SK-N-SH treated with all-trans-retinoic acid at 6 μM for 48 hours (cell line): ENCODE results near the gene GOLGA6L7.
"Not testable (repeated sequence)": the region's sequence is repeated elsewhere in the genome, so short reads cannot be mapped to it uniquely, and the experiment has no call there.

Experiments used
- ATAC-seq: fragments of 200-7000 bp; cut with Tn5 transposase; 3 replicates; pipeline ENCODE4 v1.9.1; 2020; ENCODE audit warnings: mild to moderate bottlenecking, moderate library complexity
- ARNTL ChIP-seq: fragments of 450-650 bp; formaldehyde crosslinking; IDR thresholded peaks from 2 replicates; pipeline ENCODE4 v1.5.0; 2020; ENCODE audit warnings: low read depth, mild to moderate bottlenecking, moderate library complexity, borderline replicate concordance
- CREB5 ChIP-seq: fragments of 250-450 bp; sonication (Bioruptor Pico); IDR thresholded peaks from 2 replicates; pipeline ENCODE4 v1.5.1; 2020; ENCODE audit warnings: low read depth, mild to moderate bottlenecking, moderate library complexity
- CSDC2 ChIP-seq: fragments of 250-450 bp; sonication (Bioruptor Pico); IDR thresholded peaks from 2 replicates; pipeline ENCODE4 v1.5.0; 2020; ENCODE audit warnings: mild to moderate bottlenecking, moderate library complexity
- CSRNP3 ChIP-seq: fragments of 250-450 bp; sonication (Bioruptor Pico); IDR thresholded peaks from 2 replicates; pipeline ENCODE4 v1.5.1; 2021; ENCODE audit warnings: mild to moderate bottlenecking, moderate library complexity
- ESRRG ChIP-seq: fragments of 250-450 bp; sonication (Bioruptor Pico); IDR thresholded peaks from 2 replicates; pipeline ENCODE4 v1.6.1; 2021; ENCODE audit warnings: mild to moderate bottlenecking
- GLIS3 ChIP-seq: fragments of 250-450 bp; sonication (Bioruptor Pico); IDR thresholded peaks from 2 replicates; pipeline ENCODE4 v1.5.0; 2020; ENCODE audit warnings: mild to moderate bottlenecking, moderate library complexity
- OSR1 ChIP-seq: fragments of 250-450 bp; sonication (Bioruptor Pico); IDR thresholded peaks from 2 replicates; pipeline ENCODE4 v1.8.0; 2022; ENCODE audit warnings: moderate library complexity, mild to moderate bottlenecking, inconsistent platforms
- POU6F1 ChIP-seq: fragments of 250-450 bp; sonication (Bioruptor Pico); IDR thresholded peaks from 2 replicates; pipeline ENCODE4 v1.8.0; 2021; ENCODE audit warnings: low read depth, mild to moderate bottlenecking, moderate library complexity, borderline replicate concordance
- PPARA ChIP-seq: fragments of 250-450 bp; sonication (Bioruptor Pico); IDR thresholded peaks from 2 replicates; pipeline ENCODE4 v1.5.0; 2020; ENCODE audit warnings: mild to moderate bottlenecking, borderline replicate concordance
- TCF4 ChIP-seq: fragments of 250-450 bp; sonication (Bioruptor Pico); IDR thresholded peaks from 2 replicates; pipeline ENCODE4 v1.8.0; 2021; ENCODE audit warnings: mild to moderate bottlenecking, moderate library complexity, borderline replicate concordance
- ZC3H10 ChIP-seq: fragments of 250-450 bp; sonication (Bioruptor Pico); IDR thresholded peaks from 2 replicates; pipeline ENCODE4 v1.5.1; 2021; ENCODE audit warnings: mild to moderate bottlenecking, moderate library complexity
- ZFP3 ChIP-seq: fragments of 250-450 bp; sonication (Bioruptor Pico); IDR thresholded peaks from 2 replicates; pipeline ENCODE4 v1.5.0; 2020; ENCODE audit warnings: mild to moderate bottlenecking, moderate library complexity
- ZFP30 ChIP-seq: fragments of 450-650 bp; formaldehyde crosslinking; IDR thresholded peaks from 2 replicates; pipeline ENCODE4 v1.5.0; 2022; ENCODE audit warnings: mild to moderate bottlenecking, moderate library complexity
- ZNF565 ChIP-seq: fragments of 450-650 bp; formaldehyde crosslinking; conservative IDR thresholded peaks from 2 replicates; pipeline ENCODE4 v1.5.0; 2020; ENCODE audit warnings: low read depth, mild to moderate bottlenecking, moderate library complexity
- ZNF8 ChIP-seq: fragments of 450-650 bp; formaldehyde crosslinking; IDR thresholded peaks from 2 replicates; pipeline ENCODE4 v1.5.0; 2020; ENCODE audit warnings: mild to moderate bottlenecking, moderate library complexity
- TF ChIP-seq, protein P1 (sequence below): fragments of 250-450 bp; sonication (Bioruptor Pico); IDR thresholded peaks from 2 replicates; pipeline ENCODE4 v1.8.0; 2020; ENCODE audit warnings: mild to moderate bottlenecking, moderate library complexity, borderline replicate concordance
- TF ChIP-seq, protein P2 (sequence below): fragments of 250-450 bp; sonication (Bioruptor Pico); IDR thresholded peaks from 2 replicates; pipeline ENCODE4 v1.5.0; 2020; ENCODE audit warnings: mild to moderate bottlenecking, moderate library complexity

Gene GOLGA6L7

GRCh38 chr15:28868744-28869345, 20.4 kb upstream of the GOLGA6L7 start:
- no peak for ATAC-seq
- TF ChIP-seq ZFP3 (no peak), ZNF8 (CRISPR knock-in tag) (no peak), PPARA (no peak), ZFP30 (CRISPR knock-in tag) (no peak), CSRNP3 (CRISPR knock-in tag) (no peak), CSDC2 (CRISPR knock-in tag) (no peak), OSR1 (no peak), TCF4 (CRISPR knock-in tag) (no peak), ARNTL (CRISPR knock-in tag) (no peak), ZC3H10 (CRISPR knock-in tag) (no peak), CREB5 (CRISPR knock-in tag) (no peak), GLIS3 (no peak), POU6F1 (CRISPR knock-in tag) (no peak), ESRRG (CRISPR knock-in tag) (no peak)
- TF ChIP-seq, protein P1, sequence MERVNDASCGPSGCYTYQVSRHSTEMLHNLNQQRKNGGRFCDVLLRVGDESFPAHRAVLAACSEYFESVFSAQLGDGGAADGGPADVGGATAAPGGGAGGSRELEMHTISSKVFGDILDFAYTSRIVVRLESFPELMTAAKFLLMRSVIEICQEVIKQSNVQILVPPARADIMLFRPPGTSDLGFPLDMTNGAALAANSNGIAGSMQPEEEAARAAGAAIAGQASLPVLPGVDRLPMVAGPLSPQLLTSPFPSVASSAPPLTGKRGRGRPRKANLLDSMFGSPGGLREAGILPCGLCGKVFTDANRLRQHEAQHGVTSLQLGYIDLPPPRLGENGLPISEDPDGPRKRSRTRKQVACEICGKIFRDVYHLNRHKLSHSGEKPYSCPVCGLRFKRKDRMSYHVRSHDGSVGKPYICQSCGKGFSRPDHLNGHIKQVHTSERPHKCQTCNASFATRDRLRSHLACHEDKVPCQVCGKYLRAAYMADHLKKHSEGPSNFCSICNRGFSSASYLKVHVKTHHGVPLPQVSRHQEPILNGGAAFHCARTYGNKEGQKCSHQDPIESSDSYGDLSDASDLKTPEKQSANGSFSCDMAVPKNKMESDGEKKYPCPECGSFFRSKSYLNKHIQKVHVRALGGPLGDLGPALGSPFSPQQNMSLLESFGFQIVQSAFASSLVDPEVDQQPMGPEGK (CRISPR knock-in tag) = no peak
- TF ChIP-seq, protein P2, sequence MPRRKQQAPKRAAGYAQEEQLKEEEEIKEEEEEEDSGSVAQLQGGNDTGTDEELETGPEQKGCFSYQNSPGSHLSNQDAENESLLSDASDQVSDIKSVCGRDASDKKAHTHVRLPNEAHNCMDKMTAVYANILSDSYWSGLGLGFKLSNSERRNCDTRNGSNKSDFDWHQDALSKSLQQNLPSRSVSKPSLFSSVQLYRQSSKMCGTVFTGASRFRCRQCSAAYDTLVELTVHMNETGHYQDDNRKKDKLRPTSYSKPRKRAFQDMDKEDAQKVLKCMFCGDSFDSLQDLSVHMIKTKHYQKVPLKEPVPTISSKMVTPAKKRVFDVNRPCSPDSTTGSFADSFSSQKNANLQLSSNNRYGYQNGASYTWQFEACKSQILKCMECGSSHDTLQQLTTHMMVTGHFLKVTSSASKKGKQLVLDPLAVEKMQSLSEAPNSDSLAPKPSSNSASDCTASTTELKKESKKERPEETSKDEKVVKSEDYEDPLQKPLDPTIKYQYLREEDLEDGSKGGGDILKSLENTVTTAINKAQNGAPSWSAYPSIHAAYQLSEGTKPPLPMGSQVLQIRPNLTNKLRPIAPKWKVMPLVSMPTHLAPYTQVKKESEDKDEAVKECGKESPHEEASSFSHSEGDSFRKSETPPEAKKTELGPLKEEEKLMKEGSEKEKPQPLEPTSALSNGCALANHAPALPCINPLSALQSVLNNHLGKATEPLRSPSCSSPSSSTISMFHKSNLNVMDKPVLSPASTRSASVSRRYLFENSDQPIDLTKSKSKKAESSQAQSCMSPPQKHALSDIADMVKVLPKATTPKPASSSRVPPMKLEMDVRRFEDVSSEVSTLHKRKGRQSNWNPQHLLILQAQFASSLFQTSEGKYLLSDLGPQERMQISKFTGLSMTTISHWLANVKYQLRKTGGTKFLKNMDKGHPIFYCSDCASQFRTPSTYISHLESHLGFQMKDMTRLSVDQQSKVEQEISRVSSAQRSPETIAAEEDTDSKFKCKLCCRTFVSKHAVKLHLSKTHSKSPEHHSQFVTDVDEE (CRISPR knock-in tag) = no peak

DNA sequence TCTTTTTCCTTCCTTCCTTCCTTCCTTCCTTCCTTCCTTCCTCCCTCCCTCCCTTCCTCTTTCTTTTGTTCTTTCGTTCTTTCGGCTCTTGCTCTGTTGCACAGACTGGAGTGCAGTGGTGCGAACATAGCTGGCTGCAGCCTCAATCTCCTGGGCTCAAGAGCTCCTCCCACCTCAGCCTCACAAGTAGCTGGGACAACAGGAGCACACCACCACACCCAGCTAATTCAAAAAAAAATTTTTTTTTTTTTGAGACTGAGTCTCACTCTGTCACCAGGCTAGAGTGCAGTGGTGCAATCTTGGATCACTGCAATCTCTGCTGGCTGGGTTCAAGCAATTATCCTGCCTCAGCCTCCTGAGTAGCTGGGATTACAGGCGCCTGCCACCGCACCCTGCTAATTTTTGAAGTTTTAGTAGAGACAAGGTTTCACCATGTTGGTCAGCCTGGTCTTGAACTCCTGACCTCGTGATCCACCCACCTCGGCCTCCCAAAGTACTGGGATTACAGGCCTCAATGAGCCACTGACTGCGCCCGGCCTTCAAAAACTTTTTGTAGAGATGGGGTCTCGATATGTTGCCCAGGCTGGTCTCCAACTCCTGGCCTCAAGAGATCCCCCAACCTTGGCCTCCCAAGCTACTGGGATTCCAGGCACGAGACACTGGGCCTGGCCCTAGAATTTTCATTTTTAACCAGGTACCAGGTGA, 13.3 kb upstream of the GOLGA6L7 start:
- not testable (repeated sequence) for ATAC-seq

GRCh38 chr15:28861031-28861534, 12.6 kb upstream of the GOLGA6L7 start:
- no peak for ATAC-seq
- no peak for TF ChIP-seq ZNF565 (CRISPR knock-in tag)
- TF ChIP-seq ZC3H10 (CRISPR knock-in tag) = no peak
- TF ChIP-seq ESRRG (CRISPR knock-in tag) = no peak
- TF ChIP-seq, all 23 proteins: peak for 0

GRCh38 chr15:28854578-28854977, 6.1 kb upstream of the GOLGA6L7 start:
- ATAC-seq = not testable (repeated sequence)

DNA sequence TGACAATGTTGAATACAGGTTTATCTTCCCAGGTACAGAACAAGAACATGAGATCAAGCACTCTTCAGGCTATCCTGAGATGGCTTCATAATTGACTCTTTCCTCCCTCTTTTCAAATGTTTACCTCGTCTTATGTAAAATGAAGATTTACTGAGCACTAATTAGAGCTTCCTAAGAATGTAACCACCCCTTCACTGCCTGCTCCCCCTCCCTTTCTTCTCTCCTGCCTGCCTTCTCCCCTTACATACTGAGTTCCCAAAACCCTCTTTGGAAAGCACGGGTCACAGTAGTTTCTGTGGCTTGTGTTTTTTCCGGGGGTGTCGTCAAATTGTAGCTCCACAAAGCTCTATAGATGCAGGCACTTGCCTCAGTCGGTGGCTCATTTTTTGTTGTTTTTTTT, 5.2 kb upstream of the GOLGA6L7 start:
- not testable (repeated sequence) for ATAC-seq

- ATAC-seq = not testable (repeated sequence)
Measured at GRCh38 chr15:28849766-28850165, 1.3 kb upstream of the GOLGA6L7 start.

GRCh38 chr15:28849271-28849670, 827 bp upstream of the GOLGA6L7 start:
- not testable (repeated sequence) for ATAC-seq

- ATAC-seq = not testable (repeated sequence)
Measured at GRCh38 chr15:28847959-28848358, 485 bp downstream of the GOLGA6L7 start.

DNA sequence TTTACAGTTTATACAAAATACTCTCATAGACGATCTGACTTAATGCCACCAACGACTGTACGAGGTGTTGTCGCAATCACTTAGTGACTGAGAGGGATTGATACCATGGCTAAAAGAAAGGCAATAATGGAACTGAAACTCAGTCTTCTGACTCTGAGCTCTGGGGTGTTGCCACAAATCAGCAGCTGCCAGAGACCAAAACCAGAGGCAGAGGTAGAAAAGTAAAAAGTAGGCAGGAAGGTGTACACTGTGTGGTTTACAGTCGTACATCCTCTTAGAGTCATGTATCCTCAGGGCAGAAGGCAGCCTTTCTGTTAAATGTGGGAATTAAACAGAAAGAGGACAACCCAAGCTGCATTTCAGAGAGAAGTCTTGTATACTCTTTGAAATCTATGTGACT, 1.2 kb downstream of the GOLGA6L7 start:
- not testable (repeated sequence) for ATAC-seq

DNA sequence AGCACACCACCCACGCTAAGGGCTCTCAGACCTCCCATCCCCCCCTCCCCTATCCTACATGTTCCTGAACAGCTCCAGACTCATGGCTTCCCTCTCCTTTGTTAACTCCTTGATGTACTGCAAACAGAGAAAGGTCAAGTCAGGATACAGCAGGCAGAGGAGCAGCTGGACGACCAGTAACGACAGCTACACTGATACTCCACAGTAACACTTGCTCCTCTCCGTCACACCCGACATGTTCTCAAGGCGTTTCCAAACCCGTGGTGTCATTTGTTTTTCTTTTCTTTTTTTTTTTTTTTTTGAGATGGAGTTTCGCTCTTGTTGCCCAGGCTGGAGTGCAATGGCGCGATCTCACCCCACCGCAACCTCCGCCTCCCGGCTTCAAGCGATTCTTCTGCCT, 4.3 kb downstream of the GOLGA6L7 start:
- ATAC-seq = not testable (repeated sequence)
